WERI-Rb-1 (cell line): ENCODE data around the gene PPP1R12C.

Experiments used
- DNase-seq: peaks from one replicate; pipeline ENCODE4 v3.0.0-alpha.2; 2020
- H3K27ac ChIP-seq: fragments of 250-450 bp; sonication (Bioruptor Pico); 2 replicates; pipeline ENCODE4 v1.5.1; 2020; ENCODE audit warnings: mild to moderate bottlenecking, moderate library complexity
- H3K27me3 ChIP-seq: fragments of 250-450 bp; sonication (Bioruptor Pico); 2 replicates; pipeline ENCODE4 v1.5.1; 2021; ENCODE audit warnings: mild to moderate bottlenecking, low read depth, moderate library complexity; ENCODE audit not compliant: insufficient read depth, severe bottlenecking
- H3K36me3 ChIP-seq: fragments of 250-450 bp; sonication (Bioruptor Pico); 2 replicates; pipeline ENCODE4 v1.5.1; 2020; ENCODE audit warnings: mild to moderate bottlenecking, moderate library complexity
- H3K4me3 ChIP-seq: 2 replicates; pipeline ENCODE4 v1.5.1; 2011; ENCODE audit warnings: low read depth, mild to moderate bottlenecking, control low read depth, low read length
- H3K9me3 ChIP-seq: fragments of 250-450 bp; sonication (Bioruptor Pico); 2 replicates; pipeline ENCODE4 v1.5.1; 2021; ENCODE audit warnings: mild to moderate bottlenecking, moderate library complexity; ENCODE audit not compliant: severe bottlenecking
- TF ChIP-seq, protein P1 (sequence below): IDR thresholded peaks from 2 replicates; pipeline ENCODE4 v1.5.1; 2011; ENCODE audit warnings: low read depth, mild to moderate bottlenecking, control low read depth, inconsistent platforms, low read length

Gene PPP1R12C

GRCh38 chr19:55090564-55090963 lies 26.9 kb downstream of the PPP1R12C start:
- no peaks in the 10 kb centered on the region for H3K27me3 ChIP-seq
- no peak overlapping the region for H3K27ac ChIP-seq
- no peaks in the 10 kb centered on the region for H3K9me3 ChIP-seq
- no peak overlapping the region for H3K4me3 ChIP-seq
- H3K36me3 ChIP-seq = peaks cover 11% of the 10 kb centered on the region
- no peak for DNase-seq
- TF ChIP-seq, protein P1, sequence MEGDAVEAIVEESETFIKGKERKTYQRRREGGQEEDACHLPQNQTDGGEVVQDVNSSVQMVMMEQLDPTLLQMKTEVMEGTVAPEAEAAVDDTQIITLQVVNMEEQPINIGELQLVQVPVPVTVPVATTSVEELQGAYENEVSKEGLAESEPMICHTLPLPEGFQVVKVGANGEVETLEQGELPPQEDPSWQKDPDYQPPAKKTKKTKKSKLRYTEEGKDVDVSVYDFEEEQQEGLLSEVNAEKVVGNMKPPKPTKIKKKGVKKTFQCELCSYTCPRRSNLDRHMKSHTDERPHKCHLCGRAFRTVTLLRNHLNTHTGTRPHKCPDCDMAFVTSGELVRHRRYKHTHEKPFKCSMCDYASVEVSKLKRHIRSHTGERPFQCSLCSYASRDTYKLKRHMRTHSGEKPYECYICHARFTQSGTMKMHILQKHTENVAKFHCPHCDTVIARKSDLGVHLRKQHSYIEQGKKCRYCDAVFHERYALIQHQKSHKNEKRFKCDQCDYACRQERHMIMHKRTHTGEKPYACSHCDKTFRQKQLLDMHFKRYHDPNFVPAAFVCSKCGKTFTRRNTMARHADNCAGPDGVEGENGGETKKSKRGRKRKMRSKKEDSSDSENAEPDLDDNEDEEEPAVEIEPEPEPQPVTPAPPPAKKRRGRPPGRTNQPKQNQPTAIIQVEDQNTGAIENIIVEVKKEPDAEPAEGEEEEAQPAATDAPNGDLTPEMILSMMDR = no peak

DNA sequence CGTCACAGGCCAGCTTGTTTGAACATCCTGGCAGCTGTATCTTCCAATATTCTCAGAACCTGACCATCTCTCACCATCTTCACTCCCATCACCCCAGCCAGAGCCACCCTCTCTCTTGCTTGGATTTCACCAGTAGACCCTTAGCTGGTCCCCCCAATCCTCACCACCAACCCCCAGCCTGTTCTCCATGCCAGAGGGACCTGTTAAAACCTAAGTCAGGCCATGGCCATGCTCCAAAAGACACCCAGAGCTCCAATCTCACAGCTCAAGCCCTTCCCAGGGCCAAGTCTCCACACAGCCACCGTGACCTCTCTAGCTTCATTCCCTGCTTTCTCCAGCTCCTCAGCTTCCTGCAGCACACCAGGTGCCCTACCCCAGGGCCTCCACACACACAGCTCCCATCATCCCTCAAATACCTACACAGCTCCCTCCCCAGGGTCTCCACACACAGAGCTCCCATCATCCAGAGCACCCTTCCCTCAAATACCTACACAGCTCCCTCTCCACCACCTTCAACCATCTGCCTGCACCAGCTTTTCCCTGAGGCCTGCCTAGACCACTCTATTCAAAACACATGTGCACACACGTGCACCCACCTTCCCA lies 28.0 kb downstream of the PPP1R12C start:
- Histone ChIP-seq H3K27ac (no peak overlapping the region), H3K4me3 (no peak overlapping the region), H3K36me3 (peaks cover 5% of the 10 kb centered on the region), H3K9me3 (no peaks in the 10 kb centered on the region), H3K27me3 (no peaks in the 10 kb centered on the region)
- no peak for DNase-seq
- TF ChIP-seq, protein P1 = no peak

- TF ChIP-seq, protein P1 = peak; percentile 53
Measured at GRCh38 chr19:55088543-55089341, 28.7 kb downstream of the PPP1R12C start.

GRCh38 chr19:55088021-55088451 lies 29.4 kb downstream of the PPP1R12C start:
- TF ChIP-seq, protein P1 = no peak
- H3K4me3 ChIP-seq = no peak overlapping the region
- no peak overlapping the region for H3K27ac ChIP-seq
- H3K27me3 ChIP-seq = no peaks in the 10 kb centered on the region
- H3K36me3 ChIP-seq = peaks cover 3% of the 10 kb centered on the region; the same call in 1 of the 2 replicates
- H3K9me3 ChIP-seq = no peaks in the 10 kb centered on the region
- DNase-seq = no peak

More at GRCh38 chr19:55088543-55089341, 28.7 kb downstream of the PPP1R12C start:
- Histone ChIP-seq H3K4me3 (no peak overlapping the region), H3K9me3 (no peaks in the 10 kb centered on the region), H3K27me3 (no peaks in the 10 kb centered on the region), H3K36me3 (peaks cover 3% of the 10 kb centered on the region; the same call in 1 of the 2 replicates), H3K27ac (no peak overlapping the region)
- peak; percentile 93 for DNase-seq

GRCh38 chr19:55087542-55087901 lies 29.9 kb downstream of the PPP1R12C start:
- Histone ChIP-seq H3K27me3 (no peaks in the 10 kb centered on the region), H3K9me3 (no peaks in the 10 kb centered on the region), H3K27ac (no peak overlapping the region), H3K36me3 (peaks cover 3% of the 10 kb centered on the region; the same call in 1 of the 2 replicates), H3K4me3 (peak overlapping the region; percentile 58)
- no peak for DNase-seq
- TF ChIP-seq, protein P1 = no peak
